ENCODE measurements around the gene S1PR2. TPM values are rescaled to one million over a fixed set of nuclear protein-coding genes. Genes with fewer than 3 reads are reported as not detected.

Gene S1PR2
- total and polyA plus RNA-seq, 9 of the 15 experiments (the other 6 are each of a cell fraction or from before 2014, with no cell fraction given): 1.5 to 3.9 (median 2.0) TPM

- in situ Hi-C loops (cut with MboI) (no loop called here), intact Hi-C loops (cut with micrococcal nuclease) (no loop called here)
- H3K9ac ChIP-seq (ENCODE audit: insufficient read depth in 1 of 2, low read depth in 2 of 2, low read length in 2 of 2): peak overlapping the region in 1 of 2 experiments; percentile 63; a peak in 2 of 4 replicates
- peaks cover 11% of the 10 kb centered on the region; the same call in 1 of the 3 replicates for H3K36me3 ChIP-seq (ENCODE audit: control insufficient read depth, insufficient read depth, low read length)
- DNase-seq (ENCODE audit: extremely low read depth in 1 of 4, low spot score in 3 of 4) (peak in 2 of 4 experiments; percentile 27 to 52), FAIRE-seq (no peak), ATAC-seq (peak; percentile 59)
- H3K27ac ChIP-seq (ENCODE audit: extremely low read depth, low read depth, low read length): no peak overlapping the region; the same call in 2 of the 3 replicates
- 76% methylated on average over 20 of the region's 28 CpGs for WGBS (ENCODE audit: insufficient coverage, low coverage, missing lambda C conversion rate)
- ChIA-PET CTCF (ENCODE audit: low intra/inter-chr PET ratio) (interaction anchor here (0.6 kb wide), 1 partner anchor 8 kb away, joined by 3 read pairs; no protein-coding TSS in a partner anchor), POLR2A (interaction anchor here (0.7 to 1.0 kb wide), 2 partner anchors 13 to 16 kb away, joined by 3 read pairs; no protein-coding TSS in a partner anchor)
- no peaks in the 10 kb centered on the region for H3K27me3 ChIP-seq (ENCODE audit: control insufficient read depth in 2 of 2, insufficient read depth in 2 of 2, low read length in 2 of 2)
- no peak overlapping the region for H3K4me2 ChIP-seq (ENCODE audit: insufficient read depth, low read length)
- no TSS peak for BruUV-seq (replicated peaks)
- H3K4me3 ChIP-seq: no peak overlapping the region
- H2AFZ ChIP-seq (ENCODE audit: low read depth, low read length): no peak overlapping the region
- peaks cover 7 to 26% of the 10 kb centered on the region in 2 experiments; a peak in 3 of 5 replicates for H3K4me1 ChIP-seq (replicated peaks in 1 of 2; ENCODE audit: control insufficient read depth in 2 of 2, insufficient read depth in 2 of 2, low read length in 2 of 2)
- 0 out of 2 replicates have a peak, but pooled peaks cover 4% of the 10 kb centered on the region for H4K20me1 ChIP-seq (replicated peaks; ENCODE audit: control insufficient read depth, insufficient read depth, low read length)
- no peaks in the 10 kb centered on the region for H3K9me1 ChIP-seq (ENCODE audit: control insufficient read depth, insufficient read depth, low read length)
- H3K79me2 ChIP-seq (ENCODE audit: control insufficient read depth, insufficient read depth, low read length): no peaks in the 10 kb centered on the region; the same call in 2 of the 3 replicates
- no peaks in the 10 kb centered on the region for H3K9me3 ChIP-seq (replicated peaks; ENCODE audit: control insufficient read depth, insufficient read depth, low read depth, low read length)
- TF ChIP-seq NCOR1 (IDR thresholded peaks at IDR 0.05): 0 out of 2 replicates have a peak, but pooled peaks have one; percentile 47
- TF ChIP-seq ZNF717 (CRISPR knock-in tag; IDR thresholded peaks at IDR 0.05): no peak
- TF ChIP-seq ERF (CRISPR knock-in tag; IDR thresholded peaks at IDR 0.05): no peak
- no peak for TF ChIP-seq PREB (CRISPR knock-in tag; IDR thresholded peaks at IDR 0.05)
- peak; percentile 67; the same call in 1 of the 2 replicates for TF ChIP-seq NFATC3 (IDR thresholded peaks at IDR 0.05)
- peak; percentile 38; the same call in 1 of the 2 replicates for TF ChIP-seq HMBOX1 (IDR thresholded peaks at IDR 0.05)
- no peak for TF ChIP-seq ETV5 (CRISPR knock-in tag; IDR thresholded peaks at IDR 0.05; ENCODE audit: low read depth)
- peak; percentile 62; the same call in 1 of the 2 replicates for TF ChIP-seq DPF2 (IDR thresholded peaks at IDR 0.05)
- peak; percentile 67 for TF ChIP-seq TAL1 (IDR thresholded peaks at IDR 0.05)
- TF ChIP-seq ZNF592 (IDR thresholded peaks at IDR 0.05): no peak
- TF ChIP-seq ZNF324 (CRISPR knock-in tag; IDR thresholded peaks at IDR 0.05): no peak
- peak; percentile 76 for TF ChIP-seq ARID1B (IDR thresholded peaks at IDR 0.05)
- TF ChIP-seq MTA3 (IDR thresholded peaks at IDR 0.05; ENCODE audit: borderline replicate concordance): 0 out of 2 replicates have a peak, but pooled peaks have one; percentile 19
- 0 out of 2 replicates have a peak, but pooled peaks have one; percentile 48 for TF ChIP-seq NFE2 (IDR thresholded peaks at IDR 0.05; ENCODE audit: low read depth)
- peak; percentile 21; the same call in 1 of the 2 replicates for TF ChIP-seq ZBTB7A (IDR thresholded peaks at IDR 0.05; ENCODE audit: borderline replicate concordance, control insufficient read depth, low read depth, low read length)
- TF ChIP-seq TCF3 (CRISPR knock-in tag; IDR thresholded peaks at IDR 0.05): peak; percentile 59
- peak; percentile 34; the same call in 1 of the 2 replicates for TF ChIP-seq SMARCA4 (IDR thresholded peaks at IDR 0.05)
Measured at GRCh38 chr19:10223488-10224213, 7.5 kb downstream of the S1PR2 start.

All from K562 (cell line).